NCI-H1694 (cell line): Measurements from ENCODE around the gene OMP.
"Not testable (repeated sequence)": the region's sequence is repeated elsewhere in the genome, so short reads cannot be mapped to it uniquely, and the experiment has no call there.

ENCODE experiments used
- DNase-seq: peaks from one replicate; lab custom pipeline; 2025; lab: John Stamatoyannopoulos, UW

The OMP gene

DNA sequence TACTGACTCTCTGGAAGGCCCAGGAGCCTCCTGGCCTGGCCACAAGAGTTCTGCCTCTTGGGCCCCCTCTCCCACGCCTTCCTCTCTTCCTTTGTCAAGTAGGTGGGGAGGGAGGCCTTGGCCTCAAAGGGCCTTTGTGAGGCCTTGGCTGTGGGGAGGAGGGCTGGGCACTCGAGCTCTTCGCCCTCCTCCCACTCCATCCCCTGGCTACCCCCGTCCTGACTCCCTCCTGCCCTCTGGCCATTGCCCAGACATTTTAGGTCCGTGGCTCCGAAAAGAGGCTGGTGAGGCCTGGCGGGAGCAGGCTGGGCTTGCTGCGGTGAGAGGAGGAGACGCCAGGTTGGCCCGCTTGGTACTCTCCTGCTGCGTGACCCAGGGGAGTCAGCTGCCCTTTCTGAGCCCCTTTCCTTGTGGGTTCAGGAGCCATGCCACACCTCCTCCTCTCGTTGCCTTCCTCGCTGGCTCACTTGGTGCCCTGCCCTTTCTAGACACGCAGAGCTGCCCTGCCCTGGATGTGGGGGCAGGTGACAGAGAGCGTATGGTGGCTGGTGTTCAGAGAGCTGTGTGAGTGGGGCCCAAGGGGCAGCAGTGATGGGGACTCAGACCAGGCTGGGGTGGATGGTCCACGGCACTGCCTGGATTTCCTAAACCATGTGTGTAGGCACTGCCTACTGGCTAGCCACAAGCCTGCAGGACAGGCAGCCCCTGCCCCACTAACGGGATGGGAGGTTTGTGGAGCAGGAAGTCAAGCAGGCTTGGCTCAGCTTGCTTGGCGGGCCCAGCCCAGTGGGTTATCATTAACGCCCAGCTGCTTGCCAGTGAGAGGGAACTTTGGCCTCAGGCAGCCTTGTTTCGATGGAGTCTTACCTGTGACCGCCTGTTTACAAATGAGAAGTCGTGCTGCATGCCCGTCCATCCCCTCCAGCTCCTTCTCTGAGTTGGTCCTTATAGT is 15.8 kb upstream of the OMP start:
- DNase-seq = no peak

DNA sequence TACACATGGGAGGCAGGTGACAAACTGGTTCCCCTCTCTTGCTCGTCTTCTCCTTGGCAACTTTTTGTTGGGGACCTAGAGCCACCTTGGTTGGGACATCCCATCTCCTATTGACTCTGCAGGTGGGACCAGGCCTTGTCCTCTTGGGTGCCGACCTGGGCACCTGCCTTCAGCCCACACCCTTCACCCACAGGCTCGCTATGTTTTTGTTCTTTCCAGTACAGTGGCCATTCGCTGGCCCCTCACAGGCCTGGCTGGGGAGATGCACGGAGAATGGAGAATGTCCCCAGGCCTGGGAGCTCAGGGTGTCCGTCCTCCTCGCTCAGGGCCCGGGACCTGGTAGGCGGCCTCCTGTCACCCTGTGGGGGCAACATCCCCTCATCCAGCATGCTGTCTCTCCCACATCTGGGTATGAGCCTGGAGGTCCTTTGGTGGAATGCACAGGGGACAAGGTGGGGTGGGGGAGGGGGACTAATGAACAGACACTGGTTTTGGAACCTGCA is 14.9 kb upstream of the OMP start:
- DNase-seq = no peak

DNA sequence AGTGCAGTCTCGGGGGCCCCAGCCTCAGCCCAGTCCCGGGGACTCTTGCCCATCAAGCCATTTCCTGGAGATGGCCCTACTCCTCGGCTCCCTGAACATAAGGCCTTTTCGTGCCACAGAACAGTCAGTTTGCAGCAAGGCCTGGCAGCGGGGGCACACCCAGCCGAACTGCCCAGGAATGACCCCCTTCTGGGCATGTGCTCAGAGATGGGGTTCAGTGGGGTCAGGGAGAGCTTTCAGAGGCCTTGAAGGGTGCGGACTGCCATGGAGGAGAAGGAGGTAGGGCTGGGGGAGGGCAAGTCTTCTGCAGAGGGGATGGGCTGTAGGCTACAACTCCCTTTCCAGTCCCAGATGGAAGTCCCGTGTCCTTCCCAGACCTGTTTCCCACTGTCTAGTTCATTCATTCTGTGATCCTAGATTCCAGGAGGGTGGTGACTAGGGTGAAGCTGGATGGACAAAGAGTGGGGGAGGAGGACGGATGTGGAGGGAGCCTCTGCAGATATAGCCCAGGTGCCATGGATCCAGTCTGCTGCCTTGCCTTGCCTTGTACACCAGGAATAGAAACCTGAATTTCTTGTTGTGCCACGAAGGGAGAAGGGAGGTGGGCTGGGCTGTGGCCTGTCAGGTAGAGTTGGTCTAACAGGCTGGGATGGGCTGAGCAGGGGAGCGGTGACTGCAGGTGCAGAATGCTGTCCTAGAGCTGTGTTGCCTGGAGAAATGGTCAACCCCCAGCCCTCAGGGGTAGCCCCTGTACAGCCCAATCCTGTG is 14.2 kb upstream of the OMP start:
- no peak for DNase-seq

DNA sequence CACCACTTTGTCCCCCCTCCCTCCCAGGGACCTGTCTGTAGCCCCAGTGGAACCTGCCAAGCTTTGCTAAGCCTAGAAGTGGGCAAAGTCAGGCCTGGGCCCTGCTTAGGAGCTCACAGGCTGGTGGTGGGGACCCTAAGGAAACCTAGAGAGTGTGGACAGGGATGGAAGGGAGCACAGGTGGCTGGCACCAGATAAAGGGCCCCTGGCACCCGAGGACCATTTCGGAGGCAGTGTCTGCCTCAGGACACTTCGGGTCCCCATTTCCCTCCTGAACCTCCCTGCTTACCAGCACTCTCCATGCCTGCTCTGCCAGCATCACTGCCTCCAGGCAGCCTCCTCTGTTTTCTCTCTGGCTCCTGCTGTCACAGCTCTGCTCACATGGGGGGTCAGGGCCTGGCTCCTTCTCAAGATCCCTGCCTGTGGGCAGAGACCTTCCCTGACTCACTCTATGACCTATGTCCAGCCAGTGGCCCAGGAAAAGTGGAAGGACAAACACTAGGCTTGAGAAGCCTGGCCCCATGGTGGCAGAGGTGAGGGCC is 13.6 kb upstream of the OMP start:
- DNase-seq = no peak

DNA sequence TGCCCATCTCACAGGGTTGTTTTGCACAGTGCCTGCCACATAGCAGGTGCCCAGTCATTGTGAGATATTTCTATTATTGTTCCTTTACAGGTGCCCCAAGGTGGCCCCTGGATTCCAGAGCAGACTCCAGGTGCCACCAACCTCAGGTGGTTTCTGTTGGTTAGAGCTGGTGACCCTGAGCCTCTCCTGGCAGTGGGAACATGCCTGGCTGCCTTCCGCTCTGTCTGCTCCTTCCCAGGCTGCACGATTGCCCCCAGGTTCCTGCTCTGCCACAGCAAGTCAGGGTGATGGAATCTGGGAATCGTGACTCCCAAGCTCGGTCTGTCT is 12.6 kb upstream of the OMP start:
- no peak for DNase-seq

DNA sequence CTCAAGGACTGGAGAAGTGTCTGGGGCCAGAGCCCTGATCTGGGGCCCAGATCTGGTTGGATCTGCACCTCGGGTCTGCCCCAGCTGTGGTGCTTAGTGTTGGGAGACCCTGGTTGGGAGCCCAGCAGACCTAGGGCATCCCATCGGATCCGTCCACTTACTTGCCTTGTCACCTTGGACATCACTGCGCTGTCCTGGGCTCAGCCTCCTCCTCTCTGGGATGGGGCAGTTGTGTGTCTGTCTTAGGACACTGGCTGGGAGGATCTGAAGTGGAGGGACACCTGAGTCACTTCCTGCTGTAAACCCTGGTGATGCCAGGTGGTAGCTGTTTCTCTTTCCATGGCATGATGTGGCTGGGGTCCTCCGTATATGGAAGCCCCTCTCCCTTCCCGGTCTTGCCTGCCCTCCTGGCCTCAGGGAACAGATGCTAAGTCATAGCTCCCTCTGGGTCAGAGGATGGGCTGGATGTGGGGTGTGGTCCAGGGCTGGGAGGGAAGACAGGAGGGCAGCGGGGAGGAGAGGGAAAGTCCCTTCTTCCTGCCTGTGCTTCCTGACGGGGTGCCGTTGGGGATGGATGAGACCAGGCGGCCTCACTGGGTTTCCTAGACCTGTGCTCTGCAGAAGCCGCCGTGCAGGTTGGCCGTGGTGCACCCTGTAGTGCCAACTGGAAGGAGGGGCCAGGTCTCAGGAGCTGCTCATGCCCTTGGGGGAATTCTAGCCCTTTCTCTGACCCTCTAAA is 12.1 kb upstream of the OMP start:
- DNase-seq = no peak

DNA sequence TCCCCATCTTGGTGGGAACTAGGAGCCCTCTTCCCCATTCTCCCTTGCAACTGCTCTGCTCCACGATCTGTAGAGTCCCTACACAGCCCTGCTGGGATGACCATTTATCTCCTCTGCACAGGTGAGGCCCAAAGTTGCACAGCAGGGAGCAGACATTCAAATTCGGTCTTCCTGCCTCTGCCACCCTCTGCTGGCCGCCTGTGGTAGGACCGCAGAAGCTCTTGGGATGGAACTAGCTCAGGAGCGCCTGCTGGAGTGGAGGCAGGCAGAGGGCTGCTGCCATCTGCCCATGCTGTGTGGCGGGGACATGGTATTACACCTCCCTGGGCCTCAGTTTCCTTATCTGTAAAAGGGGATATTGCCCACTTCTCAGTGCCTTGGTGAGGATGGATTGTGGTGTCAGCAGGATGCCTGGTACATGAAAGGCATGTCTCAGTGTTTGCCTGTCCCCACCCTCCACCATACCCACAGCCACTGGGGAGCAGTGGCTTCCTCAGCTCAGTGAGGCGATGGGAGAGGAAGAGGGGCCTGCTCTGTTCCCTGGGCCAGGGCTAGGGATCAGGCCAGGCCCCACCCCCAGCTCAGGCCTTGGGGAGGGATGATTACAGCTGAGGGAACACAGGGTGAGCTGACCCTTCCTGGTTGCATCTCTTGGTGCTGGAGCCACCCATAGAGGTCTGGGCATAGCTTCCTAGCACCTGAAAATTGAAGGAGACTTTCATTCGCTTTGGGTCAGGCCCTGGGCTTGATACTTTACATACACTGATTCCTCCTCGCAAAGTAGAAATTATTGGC is 11.3 kb upstream of the OMP start:
- peak; percentile 62 for DNase-seq

DNA sequence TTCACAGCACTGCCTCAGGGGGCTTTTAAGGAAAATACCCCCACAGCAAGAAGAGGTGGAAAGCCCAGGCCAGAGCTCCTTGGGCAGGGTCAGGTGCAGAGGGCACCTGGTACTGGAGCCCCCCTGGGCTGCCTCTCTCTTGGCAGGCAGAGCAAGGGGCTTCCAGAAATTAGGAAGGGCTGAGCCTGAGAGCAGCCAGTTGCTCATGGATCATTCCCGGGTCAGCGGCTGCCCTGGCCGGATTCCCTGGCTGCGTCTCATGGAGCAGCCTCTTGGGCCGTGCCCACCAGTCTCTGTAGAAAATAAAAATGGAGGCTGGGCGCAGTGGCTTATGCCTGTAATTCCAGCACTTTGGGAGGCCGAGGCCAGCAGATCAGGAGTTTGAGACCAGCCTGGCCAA is 10.3 kb upstream of the OMP start:
- no peak for DNase-seq

DNA sequence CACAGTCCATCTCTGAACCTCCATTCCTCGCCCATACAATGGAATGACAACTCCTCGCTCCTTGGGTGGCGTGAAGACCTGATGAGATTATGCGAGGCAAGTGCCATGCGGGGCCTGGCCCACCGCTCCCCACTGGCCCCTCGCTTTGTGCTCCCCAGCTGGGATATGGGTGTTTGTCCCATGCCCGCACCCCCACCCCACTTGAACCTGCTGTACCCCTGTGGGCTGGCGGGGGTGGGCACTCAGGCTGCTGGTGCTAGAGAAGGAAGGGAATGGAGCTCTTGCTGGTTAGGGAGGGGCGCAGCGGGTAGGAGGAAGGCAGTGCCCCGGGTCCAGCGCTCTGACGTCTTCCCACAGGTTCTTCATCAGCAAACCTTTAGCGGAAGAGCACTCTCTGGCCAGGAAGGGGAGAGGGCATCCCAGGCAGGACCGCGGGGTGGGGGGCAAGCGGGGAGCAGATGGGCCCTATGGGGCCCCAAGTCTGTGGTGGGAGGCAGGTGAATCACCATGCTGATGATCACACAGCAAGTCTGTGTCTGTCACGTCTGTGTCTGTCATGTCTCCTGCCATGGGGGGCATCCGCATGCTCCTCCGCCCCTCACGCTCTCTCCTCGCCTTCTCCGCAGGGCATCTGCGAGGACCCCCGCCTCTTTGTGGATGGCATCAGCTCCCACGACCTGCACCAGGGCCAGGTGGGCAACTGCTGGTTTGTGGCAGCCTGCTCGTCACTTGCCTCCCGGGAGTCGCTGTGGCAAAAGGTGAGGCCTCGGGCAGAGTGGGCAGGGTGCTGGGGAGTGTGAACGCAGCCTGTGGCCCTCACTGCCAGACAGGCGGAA is 9.4 kb upstream of the OMP start:
- DNase-seq = no peak

DNA sequence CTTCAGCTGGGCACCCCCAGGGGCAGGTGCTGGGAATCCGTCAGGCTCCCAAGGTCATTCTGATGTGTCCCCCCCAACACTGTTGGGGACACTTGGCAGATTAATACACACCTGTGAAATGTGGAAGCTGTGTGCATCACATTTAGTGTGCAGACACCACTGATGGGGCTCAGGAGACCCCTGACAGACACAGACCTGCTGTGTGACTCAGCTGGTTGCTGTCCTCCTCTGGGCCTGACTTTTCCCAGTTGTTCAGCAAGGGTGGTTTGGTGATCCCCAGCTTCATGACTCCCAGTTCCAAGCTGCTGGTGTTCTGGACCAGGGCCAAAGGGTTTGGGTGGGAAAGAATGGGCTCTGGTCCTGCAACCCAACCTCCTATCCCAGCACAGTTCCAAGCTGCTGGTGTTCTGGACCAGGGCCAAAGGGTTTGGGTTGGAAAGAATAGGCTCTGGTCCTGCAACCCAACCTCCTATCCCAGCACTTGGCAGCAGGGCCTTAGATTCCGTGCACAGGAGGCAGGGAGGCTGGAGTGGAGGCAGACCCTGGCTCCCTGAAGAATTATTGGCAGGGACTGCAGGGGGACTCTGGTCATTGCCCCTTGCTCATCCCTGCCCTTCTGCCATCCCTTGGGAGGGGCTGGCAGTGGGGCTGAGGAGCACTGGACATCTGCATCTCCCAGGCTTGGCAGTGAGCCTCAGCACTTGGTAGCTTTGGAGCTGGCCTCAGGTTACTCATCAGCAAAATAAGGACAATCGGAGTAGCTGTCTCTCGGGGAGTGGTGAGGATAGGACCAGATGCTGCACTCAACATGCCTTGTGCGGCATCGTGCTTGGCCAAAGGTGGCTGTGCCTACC is 8.4 kb upstream of the OMP start:
- DNase-seq = peak; percentile 31

DNA sequence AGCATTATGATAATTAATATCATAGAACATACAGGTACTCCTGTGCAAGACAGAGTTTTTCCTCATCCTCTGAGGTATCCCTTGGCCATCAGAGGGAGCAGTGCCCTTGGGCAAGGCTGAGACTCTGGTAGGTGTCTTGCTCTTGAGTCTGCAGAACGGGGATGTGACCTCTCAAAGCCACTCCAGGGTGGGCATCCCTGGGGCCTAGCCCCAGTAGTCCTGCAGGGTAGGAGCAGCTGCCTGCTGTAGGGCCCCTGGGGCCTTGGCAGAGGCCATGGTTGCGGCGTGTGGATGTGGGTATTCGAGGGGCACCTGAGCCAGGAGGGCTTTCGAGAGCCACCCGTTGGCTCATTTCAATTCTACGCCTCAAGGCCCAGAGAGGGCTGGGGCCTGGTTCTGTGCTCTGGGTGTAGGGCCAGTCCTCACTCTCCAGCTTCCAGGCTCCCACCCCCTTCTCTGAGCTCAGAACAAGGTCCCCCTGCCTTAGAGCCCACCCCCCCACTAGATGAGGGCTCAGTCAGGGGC is 7.7 kb upstream of the OMP start:
- no peak for DNase-seq

DNA sequence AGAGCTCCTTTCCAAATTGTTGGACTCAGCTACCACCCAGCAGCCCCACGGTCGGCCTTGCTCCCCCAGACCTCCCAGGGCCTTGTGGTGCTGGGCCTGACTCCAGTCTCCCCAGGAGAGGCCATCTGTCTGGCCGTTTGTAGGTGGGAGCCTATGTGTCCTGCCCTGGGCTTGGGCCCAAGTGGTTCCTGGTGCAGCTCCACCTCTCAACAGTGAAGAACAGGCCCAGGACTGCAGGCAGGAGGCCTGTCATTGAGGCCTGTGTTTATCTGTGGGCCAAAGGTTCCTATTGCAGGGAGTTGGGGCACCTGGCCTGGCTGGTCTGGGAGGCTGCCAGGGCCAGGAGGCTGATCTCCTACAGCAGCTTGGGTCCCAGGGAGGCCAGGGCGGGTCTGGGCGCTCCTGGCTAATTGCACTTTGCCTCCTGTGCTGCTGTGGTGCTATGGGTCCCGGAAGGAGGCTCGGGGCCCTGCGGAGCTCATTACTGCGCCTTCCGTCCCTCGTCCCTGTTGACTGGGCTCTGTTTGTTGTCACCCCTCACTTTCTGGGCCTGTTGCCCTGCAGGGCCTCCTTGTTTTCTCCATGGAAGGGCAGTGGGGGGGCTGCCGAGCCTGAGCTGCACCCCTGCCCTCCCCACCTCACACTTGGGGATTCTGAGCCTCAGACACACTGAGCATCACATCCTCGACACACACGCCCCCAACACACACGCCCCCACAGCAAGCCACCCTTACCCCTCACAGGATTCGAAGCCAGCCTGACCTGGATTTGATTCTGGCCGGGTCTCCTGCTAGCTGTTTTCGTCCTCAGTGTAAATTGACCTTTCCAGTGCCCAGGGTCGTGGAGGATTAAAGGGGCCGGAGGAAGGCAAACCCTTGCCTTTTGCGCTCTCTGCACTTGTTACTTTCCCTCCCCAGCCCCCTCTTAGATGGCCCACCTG is 6.8 kb upstream of the OMP start:
- no peak for DNase-seq

DNA sequence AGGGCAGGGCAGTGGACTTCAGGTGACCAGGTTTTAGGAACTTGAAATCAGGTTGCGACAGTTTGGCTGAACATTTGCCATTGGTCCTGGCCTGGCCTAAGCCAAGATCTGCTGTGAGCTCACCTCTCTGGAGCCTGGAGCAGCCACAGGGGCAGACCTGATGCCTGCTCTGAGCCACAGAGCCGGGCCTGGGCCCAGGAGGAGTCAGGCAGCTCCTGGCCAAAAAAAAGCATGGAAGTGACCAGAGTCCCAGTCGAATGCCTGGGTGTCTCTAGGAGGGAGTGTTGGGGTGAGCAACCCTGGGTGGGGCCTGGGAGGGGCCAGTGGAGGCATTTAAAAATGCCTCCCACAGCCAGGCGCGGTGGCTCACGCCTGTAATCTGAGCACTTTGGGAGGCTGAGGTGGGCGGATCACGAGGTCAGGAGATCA is 6.0 kb upstream of the OMP start:
- no peak for DNase-seq

DNA sequence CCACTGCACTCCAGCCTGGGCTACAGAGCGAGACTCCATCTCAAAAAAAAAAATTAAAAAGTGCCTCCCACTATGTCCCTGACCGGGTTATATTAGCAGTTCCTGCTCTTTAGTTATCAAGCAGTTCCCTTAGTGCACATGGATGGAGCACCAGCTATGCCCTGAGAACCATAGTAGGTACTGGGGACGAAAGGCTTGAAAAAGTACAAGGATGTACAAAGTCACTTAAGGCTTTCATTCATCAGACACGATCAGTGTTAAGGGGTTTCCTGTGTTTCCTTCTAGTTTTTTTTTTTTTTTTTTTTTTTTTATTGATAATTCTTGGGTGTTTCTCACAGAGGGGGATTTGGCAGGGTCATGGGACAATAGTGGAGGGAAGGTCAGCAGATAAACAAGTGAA is 5.5 kb upstream of the OMP start:
- not testable (repeated sequence) for DNase-seq

DNA sequence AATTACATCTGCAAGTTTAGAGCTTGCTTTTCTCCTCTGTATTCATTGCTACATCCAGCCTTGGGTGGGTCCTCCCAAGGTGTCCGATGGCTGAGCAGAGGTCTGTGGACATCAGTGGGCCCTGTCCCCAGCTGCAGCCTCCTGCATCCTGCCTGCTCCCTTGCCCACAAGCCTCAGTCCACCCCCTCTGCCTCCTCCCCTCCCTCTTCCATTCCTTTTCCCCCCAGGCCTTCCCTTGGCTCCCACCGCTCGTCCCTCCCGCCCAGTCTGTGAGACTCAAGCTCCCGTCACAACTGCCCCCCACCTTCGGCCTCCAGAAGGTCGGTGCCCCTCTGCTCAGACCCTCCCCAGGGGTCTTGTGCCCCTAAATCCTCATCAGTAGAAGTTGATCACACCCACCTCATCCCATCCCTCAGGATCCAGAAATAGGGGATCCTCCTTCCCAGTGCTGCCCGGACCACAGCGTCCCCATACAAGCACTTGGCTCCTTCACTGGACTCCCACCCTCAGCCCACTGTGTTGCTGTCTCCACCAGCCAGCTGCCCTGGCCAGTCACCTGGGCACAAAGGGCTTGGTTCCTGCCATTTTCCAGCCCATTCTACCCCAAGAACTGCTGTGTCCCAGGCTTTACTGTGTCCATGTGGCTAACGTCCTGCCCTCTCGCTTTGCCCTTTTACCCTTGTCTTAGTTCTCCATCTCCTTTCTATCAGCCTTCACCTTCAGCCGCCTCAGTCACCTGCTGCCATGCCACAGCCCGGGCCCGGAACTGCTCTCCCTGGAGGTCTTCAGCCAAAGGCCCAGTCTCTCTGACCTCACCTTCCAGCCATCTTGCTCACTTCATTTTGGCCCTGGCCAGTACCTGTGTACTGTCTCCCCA is 2.2 kb upstream of the OMP start:
- DNase-seq = no peak

DNA sequence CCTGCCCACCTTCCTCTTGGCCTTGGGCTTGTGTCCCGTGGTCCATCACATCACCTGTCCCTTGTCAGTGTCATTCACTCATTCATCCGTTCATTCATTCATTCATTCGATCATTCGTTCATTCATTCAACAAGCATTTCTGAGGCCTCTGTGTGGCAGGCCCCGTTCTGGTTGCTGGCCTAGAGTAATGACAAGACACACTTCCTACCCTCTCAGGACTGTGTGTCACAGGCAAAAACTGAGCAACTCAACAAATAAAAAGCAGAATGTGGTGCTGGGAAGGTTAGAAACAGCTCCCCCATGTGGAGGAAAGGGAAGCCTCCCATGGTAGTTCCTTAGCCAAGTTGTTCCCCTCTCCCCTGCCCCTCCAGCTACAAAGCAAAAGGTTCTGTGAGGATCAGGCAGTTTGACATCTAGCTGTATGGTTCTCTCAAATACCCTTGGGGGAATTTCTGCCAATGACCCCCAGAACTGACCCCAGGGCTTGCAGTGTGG is 1.6 kb upstream of the OMP start:
- peak; percentile 15 for DNase-seq

DNA sequence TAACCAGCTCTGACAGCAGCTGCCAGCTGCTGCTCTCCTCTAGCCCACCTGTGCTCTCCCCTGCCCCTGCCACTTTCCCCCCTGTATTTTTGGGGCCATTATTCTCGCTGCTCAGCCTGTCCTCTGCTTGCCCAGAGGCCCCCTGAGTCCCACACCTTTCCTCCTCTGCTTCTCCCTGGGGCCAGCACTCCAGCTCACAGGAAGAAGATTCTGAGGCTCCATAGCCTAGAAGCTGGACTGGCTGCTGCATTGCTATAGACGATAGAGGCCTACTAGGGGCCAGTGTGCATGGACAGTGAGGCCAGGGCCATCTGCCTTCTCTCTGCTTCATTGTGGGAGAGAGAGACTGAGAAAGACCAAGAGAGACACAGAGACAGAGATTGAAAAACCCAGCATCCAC is 679 bp downstream of the OMP start:
- DNase-seq = no peak
